ENCODE measurements around the gene MGME1.

- no peak for TF ChIP-seq CTCF (IDR thresholded peaks at IDR 0.05)
- no peak for TF ChIP-seq POLR2A (IDR thresholded peaks at IDR 0.05)
These were observed 29.6 kb downstream of the MGME1 start for GRCh38 chr20:17998446-17998845.

Measured in Peyer's patch (tissue), 4 donors.